DOHH2 (cell line): Measurements from ENCODE around the gene ELL2.

Experiments used
- CTCF ChIP-seq: fragments of 200-600 bp; sonication (generic); IDR thresholded peaks from one replicate; pipeline ENCODE4 v1.5.1; 2014; ENCODE audit warnings: antibody characterized with exemption, mild to moderate bottlenecking, low read depth, low read length; ENCODE audit not compliant: poor library complexity, severe bottlenecking
- EZH2phosphoT487 ChIP-seq: fragments of 200-600 bp; sonication (generic); IDR thresholded peaks from 2 replicates; pipeline ENCODE4 v1.6.1; 2017; ENCODE audit warnings: borderline replicate concordance, mild to moderate bottlenecking, antibody characterized with exemption, low read length, moderate library complexity, mixed read lengths

DNA sequence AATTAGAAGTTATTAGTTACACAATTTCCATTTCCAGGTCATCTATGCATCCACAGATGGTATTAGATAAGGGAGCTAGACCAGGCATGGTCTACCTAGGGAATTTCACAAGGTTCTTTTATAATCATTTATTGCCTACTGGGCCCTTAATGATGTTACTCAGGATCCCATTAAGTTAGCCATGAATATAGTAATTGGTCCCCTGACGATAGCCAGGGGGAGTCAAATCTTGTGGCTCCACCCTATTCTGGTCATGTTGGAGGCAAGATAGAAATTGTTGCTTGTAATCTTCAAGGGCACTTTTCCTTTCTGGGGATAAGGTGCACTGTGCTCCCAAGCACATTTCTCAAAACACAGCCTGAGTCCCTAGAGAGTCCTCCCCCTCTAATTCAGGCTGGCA, 14.1 kb upstream of the ELL2 start:
- no peak for TF ChIP-seq CTCF
- TF ChIP-seq EZH2phosphoT487: no peak
